ENCODE data around the gene HTRA2. TPM values are rescaled to one million over a fixed set of nuclear protein-coding genes. Genes with fewer than 3 reads are reported as not detected.
"Not testable (repeated sequence)": the region's sequence is repeated elsewhere in the genome, so short reads cannot be mapped to it uniquely, and the experiment has no call there.

The HTRA2 gene
- polyA plus RNA-seq, 1 donor (not counting 4 experiments of a cell fraction or from before 2014, with no cell fraction given) = 25.5 TPM

DNA sequence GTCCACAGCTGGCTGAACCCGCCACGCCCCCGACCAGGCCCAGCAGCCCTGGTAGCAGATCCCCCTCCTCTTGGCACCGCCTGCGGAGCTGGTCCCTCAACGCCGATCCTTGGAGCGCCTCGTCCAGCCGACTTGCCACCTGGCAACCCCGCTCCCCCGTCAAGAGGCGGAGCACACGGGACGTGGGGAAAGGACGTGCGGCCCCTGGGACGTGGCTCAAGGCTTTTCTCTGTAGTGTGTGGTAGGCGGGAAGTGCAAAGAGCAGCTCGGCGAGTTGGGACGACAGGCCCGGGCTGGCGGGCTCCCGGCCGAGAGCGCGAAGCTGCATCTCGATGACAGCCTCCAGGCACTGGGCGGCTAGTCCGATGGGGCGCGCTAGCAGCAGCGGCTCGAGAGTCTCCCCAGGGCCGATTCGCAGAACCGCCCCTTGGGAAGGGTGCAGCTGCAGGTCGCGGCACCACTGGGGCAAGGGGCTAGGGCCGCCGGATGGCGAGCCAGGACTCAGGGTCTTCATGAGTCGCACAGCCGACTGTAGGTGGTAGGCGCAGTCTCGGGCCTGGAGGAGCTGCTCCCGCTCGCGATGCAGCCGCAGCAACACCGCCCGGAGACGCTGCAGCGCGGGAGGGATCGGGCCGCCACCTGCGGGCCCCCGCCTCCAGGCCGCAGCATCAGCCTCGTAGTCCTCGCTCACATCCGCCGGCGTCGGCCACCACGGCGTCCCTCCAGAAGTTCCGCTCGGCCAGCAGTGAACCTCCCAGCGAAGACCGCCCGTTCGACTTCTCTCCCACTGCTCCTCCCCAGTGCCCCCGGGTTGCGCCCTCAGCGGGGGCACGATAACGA is 47.6 kb upstream of the HTRA2 start:
- Histone ChIP-seq H3K27me3 (ENCODE audit: control insufficient read depth, extremely low read depth, insufficient read depth, low read length) (no peaks in the 10 kb centered on the region), H3K27ac (ENCODE audit: control insufficient read depth, insufficient read depth, low read length) (peak overlapping the region; percentile 82), H3K4me2 (ENCODE audit: control insufficient read depth, extremely low read depth, insufficient read depth, low read depth, low read length) (peak overlapping the region; percentile 84), H4K20me1 (ENCODE audit: control insufficient read depth, extremely low read depth, insufficient read depth, low read length) (no peaks in the 10 kb centered on the region), H3K9me3 (ENCODE audit: control insufficient read depth, low read depth, low read length) (no peaks in the 10 kb centered on the region), H3K79me2 (ENCODE audit: control insufficient read depth, insufficient read depth, low read length) (peaks cover 35% of the 10 kb centered on the region), H3K4me3 (ENCODE audit: control insufficient read depth in 2 of 3, extremely low read depth in 1 of 3, insufficient read depth in 2 of 3, low read depth in 1 of 3, low read length in 3 of 3) (peak overlapping the region; percentile 92 to 97 (median 95)), H3K36me3 (ENCODE audit: control insufficient read depth in 2 of 2, extremely low read depth in 1 of 2, insufficient read depth in 2 of 2, low read length in 2 of 2) (peaks cover 0 to 11% of the 10 kb centered on the region in 2 experiments), H3K4me1 (ENCODE audit: control insufficient read depth, extremely low read depth, insufficient read depth, low read length) (peaks cover 14% of the 10 kb centered on the region), H3K9ac (ENCODE audit: control insufficient read depth, extremely low read depth, insufficient read depth, low read length) (peak overlapping the region; percentile 84), H2AFZ (ENCODE audit: control insufficient read depth, low read length) (peak overlapping the region; percentile 97), H3K9me1 (ENCODE audit: control insufficient read depth, extremely low read depth, insufficient read depth, low read length) (no peaks in the 10 kb centered on the region)
- TF ChIP-seq, protein P1, sequence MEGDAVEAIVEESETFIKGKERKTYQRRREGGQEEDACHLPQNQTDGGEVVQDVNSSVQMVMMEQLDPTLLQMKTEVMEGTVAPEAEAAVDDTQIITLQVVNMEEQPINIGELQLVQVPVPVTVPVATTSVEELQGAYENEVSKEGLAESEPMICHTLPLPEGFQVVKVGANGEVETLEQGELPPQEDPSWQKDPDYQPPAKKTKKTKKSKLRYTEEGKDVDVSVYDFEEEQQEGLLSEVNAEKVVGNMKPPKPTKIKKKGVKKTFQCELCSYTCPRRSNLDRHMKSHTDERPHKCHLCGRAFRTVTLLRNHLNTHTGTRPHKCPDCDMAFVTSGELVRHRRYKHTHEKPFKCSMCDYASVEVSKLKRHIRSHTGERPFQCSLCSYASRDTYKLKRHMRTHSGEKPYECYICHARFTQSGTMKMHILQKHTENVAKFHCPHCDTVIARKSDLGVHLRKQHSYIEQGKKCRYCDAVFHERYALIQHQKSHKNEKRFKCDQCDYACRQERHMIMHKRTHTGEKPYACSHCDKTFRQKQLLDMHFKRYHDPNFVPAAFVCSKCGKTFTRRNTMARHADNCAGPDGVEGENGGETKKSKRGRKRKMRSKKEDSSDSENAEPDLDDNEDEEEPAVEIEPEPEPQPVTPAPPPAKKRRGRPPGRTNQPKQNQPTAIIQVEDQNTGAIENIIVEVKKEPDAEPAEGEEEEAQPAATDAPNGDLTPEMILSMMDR (optimal IDR thresholded peaks at IDR 0.05 in 1 of 3, IDR thresholded peaks at IDR 0.05 in 1 of 3, conservative IDR thresholded peaks at IDR 0.05 in 1 of 3; ENCODE audit: extremely low read depth in 1 of 3, insufficient read depth in 2 of 3, low read length in 3 of 3) = peak in 1 of 3 experiments; percentile 0
- no peak for TF ChIP-seq EZH2 (IDR thresholded peaks at IDR 0.05; ENCODE audit: low read length)
- dilution Hi-C loops (cut with MboI; ENCODE audit: extremely low pct_ligation_motif_present, low sequenced_read_pairs) = no loop called here
- FAIRE-seq (no peak), DNase-seq (ENCODE audit: low read depth, low spot score) (no peak)

DNA sequence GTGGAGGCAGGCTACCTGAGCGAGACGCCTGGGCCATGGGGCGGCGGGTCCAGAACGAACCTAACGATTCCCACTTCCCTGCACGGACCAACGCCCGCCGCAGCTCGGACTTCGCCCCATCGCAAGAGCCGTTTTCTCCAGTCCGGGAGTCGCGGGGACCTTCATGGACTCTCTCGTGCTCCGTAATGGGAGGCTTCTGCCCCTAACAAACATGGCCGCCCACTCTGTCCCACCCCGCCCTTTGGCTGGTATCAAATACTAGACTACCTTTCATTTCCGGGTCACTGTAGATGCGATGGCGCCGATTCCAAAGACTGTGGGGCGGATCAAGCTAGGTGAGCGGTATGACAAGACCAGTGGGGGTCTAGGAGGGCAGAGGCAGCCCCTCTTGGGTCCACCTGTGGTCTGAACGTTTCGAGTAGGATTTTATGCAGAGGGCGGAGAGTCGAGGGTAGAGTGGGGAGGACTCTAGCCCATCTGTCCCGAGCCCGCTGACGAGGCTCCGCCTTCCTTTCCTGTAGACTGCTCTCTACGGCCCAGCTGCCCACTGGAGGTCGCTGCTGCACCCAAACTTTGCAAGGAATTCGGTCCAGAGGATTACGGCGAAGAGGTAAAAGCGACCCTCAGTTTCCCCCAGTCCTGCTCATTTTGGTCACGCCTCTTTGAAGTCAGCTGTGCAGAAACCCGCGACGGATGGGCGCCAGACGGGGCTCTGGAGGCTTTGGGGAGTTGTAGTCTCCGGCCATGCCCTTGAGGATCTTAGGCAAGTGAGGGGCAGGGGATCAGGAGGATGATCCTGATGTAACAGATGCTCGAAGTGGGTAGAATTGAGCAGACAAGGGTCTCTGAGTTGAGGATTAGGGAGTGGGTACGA is 46.7 kb upstream of the HTRA2 start, which contains the start of the genes CCDC142 and TTC31:
CCDC142 (minus strand) TSS at position 198 of the 874 bp plus-strand sequence; CDS start at position 37, 161 bp downstream.
TTC31 (plus strand) TSS at position 281 of the 874 bp plus-strand sequence; CDS start at position 296, 15 bp downstream.
- no peaks in the 10 kb centered on the region for H4K20me1 ChIP-seq (ENCODE audit: control insufficient read depth, extremely low read depth, insufficient read depth, low read length)
- H3K4me3 ChIP-seq (ENCODE audit: control insufficient read depth in 2 of 3, extremely low read depth in 1 of 3, insufficient read depth in 2 of 3, low read depth in 1 of 3, low read length in 3 of 3) = peak within 1 kb of the TSS; percentile 92 to 97 (median 95)
- peaks cover 35% of the 10 kb centered on the region for H3K79me2 ChIP-seq (ENCODE audit: control insufficient read depth, insufficient read depth, low read length)
- peak within 1 kb of the TSS; percentile 84 for H3K9ac ChIP-seq (ENCODE audit: control insufficient read depth, extremely low read depth, insufficient read depth, low read length)
- FAIRE-seq = peak; percentile 76
- H3K27ac ChIP-seq (ENCODE audit: control insufficient read depth, insufficient read depth, low read length) = peak within 1 kb of the TSS; percentile 82
- H3K4me2 ChIP-seq (ENCODE audit: control insufficient read depth, extremely low read depth, insufficient read depth, low read depth, low read length) = peak within 1 kb of the TSS; percentile 84
- dilution Hi-C loops (cut with MboI; ENCODE audit: extremely low pct_ligation_motif_present, low sequenced_read_pairs) = no loop called here
- peaks cover 0 to 7% of the 10 kb centered on the region in 2 experiments for H3K36me3 ChIP-seq (ENCODE audit: control insufficient read depth in 2 of 2, extremely low read depth in 1 of 2, insufficient read depth in 2 of 2, low read length in 2 of 2)
- H3K27me3 ChIP-seq (ENCODE audit: control insufficient read depth, extremely low read depth, insufficient read depth, low read length) = no peaks in the 10 kb centered on the region
- no peak for TF ChIP-seq EZH2 (IDR thresholded peaks at IDR 0.05; ENCODE audit: low read length)
- TF ChIP-seq, protein P1 (optimal IDR thresholded peaks at IDR 0.05 in 1 of 3, IDR thresholded peaks at IDR 0.05 in 1 of 3, conservative IDR thresholded peaks at IDR 0.05 in 1 of 3; ENCODE audit: extremely low read depth in 1 of 3, insufficient read depth in 2 of 3, low read length in 3 of 3) = peak; percentile 89 to 92 (median 92)
- no peaks in the 10 kb centered on the region for H3K9me1 ChIP-seq (ENCODE audit: control insufficient read depth, extremely low read depth, insufficient read depth, low read length)
- H2AFZ ChIP-seq (ENCODE audit: control insufficient read depth, low read length) = peak within 1 kb of the TSS; percentile 97
- no peak for DNase-seq (ENCODE audit: low read depth, low spot score)
- peaks cover 18% of the 10 kb centered on the region for H3K4me1 ChIP-seq (ENCODE audit: control insufficient read depth, extremely low read depth, insufficient read depth, low read length)
- H3K9me3 ChIP-seq (ENCODE audit: control insufficient read depth, low read depth, low read length) = no peaks in the 10 kb centered on the region

DNA sequence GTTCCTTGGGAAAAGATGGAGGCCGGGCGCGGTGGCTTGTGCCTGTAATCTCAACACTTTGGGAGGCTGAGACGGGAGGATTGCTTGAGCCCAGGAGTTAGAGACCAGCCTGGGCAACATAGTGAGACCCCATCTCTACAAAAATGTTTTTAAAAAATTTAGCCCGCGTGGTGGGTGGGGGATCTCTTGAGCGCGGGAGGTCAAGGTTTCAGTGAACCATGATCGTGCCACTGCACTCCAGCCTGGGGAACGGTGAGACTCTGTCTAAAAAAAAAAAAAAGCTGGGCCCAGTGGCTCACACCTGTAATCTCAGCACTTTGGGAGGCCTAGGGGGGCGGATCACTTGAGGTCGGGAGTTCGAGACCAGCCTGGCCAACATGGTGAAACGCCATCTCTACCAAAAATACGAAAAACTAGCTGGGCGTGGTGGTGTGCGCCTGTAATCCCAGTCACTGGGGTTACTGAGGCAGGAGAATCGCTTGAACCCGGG is 46.0 kb upstream of the HTRA2 start:
- DNase-seq (ENCODE audit: low read depth, low spot score); FAIRE-seq; H3K9me3 ChIP-seq (ENCODE audit: control insufficient read depth, low read depth, low read length); H4K20me1 ChIP-seq (ENCODE audit: control insufficient read depth, extremely low read depth, insufficient read depth, low read length); H3K36me3 ChIP-seq (ENCODE audit: control insufficient read depth in 2 of 2, extremely low read depth in 1 of 2, insufficient read depth in 2 of 2, low read length in 2 of 2); H3K27me3 ChIP-seq (ENCODE audit: control insufficient read depth, extremely low read depth, insufficient read depth, low read length); H3K9me1 ChIP-seq (ENCODE audit: control insufficient read depth, extremely low read depth, insufficient read depth, low read length); dilution Hi-C loops (cut with MboI; ENCODE audit: extremely low pct_ligation_motif_present, low sequenced_read_pairs): not testable (repeated sequence)
- Histone ChIP-seq H3K4me1 (ENCODE audit: control insufficient read depth, extremely low read depth, insufficient read depth, low read length) (peaks cover 24% of the 10 kb centered on the region), H3K27ac (ENCODE audit: control insufficient read depth, insufficient read depth, low read length) (peak overlapping the region; percentile 82), H3K79me2 (ENCODE audit: control insufficient read depth, insufficient read depth, low read length) (peaks cover 35% of the 10 kb centered on the region), H3K4me2 (ENCODE audit: control insufficient read depth, extremely low read depth, insufficient read depth, low read depth, low read length) (peak overlapping the region; percentile 84), H3K4me3 (ENCODE audit: control insufficient read depth in 2 of 3, extremely low read depth in 1 of 3, insufficient read depth in 2 of 3, low read depth in 1 of 3, low read length in 3 of 3) (peak overlapping the region; percentile 92 to 97 (median 95)), H3K9ac (ENCODE audit: control insufficient read depth, extremely low read depth, insufficient read depth, low read length) (peak overlapping the region; percentile 84), H2AFZ (ENCODE audit: control insufficient read depth, low read length) (peak overlapping the region; percentile 97)

Data from keratinocyte (primary cell).